GM21825 (cell line): ENCODE measurements around the gene KRT39.
"Not testable (repeated sequence)": the region's sequence is repeated elsewhere in the genome, so short reads cannot be mapped to it uniquely, and the experiment has no call there.

ENCODE experiments used
- ATAC-seq: cut with Tn5 transposase; IDR thresholded peaks from one replicate; pipeline ENCODE4 v1.9.1; 2021; ENCODE audit warnings: mild to moderate bottlenecking, moderate library complexity; ENCODE audit not compliant: unreplicated experiment

KRT39 gene

DNA sequence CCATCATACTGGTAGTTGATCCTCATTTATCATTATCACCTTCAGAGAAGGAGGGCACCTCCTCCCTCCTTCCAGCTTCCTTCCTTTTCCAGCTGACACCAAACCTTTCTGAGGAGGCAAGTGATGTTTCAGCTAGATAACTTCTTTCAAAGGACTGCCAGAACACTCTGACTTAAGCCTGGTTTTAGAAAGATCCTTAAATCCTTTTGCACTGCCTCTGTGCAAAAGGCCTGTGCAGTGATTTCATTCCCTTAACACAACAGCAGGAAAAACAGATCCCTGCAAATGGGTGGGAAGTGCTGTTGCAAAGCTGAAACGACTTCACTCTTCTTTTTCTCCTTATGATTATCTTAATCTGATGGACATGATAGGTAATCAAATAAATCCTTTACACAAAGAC is 22.2 kb downstream of the KRT39 start:
- ATAC-seq: no peak

DNA sequence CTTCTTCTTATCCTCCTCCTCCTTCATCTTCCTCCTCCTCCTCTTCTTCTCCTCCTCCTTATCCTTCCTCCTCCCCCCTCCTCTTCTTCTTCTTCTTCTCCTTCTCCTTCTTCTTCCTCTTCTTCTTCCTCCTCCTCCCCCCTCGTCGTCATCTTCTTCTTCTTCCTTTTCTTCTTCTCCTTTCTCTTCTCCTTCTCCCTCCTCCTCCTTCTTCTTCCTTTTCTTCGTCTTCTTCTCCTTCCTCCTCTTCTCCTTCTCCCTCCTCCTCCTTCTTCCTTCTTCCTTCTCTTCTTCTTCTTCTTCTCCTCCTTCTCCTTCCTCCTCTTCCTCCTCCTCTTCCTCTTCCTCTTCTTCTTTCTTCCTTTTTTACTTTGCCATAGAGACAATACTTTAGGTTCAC is 24.2 kb downstream of the KRT39 start:
- ATAC-seq: no peak

DNA sequence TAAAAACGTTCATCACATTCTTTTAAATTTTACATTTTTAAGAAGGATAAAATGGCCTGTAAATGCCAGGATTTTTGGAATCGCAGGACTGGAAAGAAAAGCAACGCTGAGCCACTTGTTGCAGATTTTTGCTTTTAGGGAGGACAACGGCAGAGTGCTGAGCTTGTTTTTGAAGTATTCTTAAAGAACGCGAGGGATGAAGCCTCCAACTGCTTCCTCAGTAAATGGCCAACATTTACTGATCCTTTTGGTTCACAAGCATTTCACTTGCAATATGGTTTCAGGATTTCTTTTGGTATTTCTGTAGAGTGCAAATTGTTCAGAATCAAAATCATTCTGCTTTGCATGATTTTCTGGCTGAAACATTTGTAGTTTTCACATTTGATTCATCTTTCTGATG is 26.5 kb downstream of the KRT39 start:
- ATAC-seq: no peak

DNA sequence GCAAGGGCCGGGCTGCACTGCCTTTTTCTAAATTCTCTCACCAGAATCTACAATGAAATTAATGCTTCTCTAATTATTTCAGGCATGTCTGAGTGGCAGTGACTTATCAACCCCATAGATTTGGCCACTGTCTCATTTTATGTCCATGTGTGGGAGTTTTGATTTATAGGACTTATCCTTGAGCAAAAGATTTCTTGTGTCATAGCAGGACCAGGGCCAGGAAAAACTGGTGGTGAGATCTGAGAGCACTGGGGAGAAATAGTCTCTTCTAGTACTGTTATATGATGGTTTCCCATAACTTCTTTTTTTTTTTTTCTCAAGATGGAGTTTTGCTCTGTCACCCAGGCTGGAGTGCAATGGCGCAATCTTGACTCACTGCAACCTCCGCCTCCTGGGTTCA is 27.8 kb downstream of the KRT39 start:
- ATAC-seq: no peak

DNA sequence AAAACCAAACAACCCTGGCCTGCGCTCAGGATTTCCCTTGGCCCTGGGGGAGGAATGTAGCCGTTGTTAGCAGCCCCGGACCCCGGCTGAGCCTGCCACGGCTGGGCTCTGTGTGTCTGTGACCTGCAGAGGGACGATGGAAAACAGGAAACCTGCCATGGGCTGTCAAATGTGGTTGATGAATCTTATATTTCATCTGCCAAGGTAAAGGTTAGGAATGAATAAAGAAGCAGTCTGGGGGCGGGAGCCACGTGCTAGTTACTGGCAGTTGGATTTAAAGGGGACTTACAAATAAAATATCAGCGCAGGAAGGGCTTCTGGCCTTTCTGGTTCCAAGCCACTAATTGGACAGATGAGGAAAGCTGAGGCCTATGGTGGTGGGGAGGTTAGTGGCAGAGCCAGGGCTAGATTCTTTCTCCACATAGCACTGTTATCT is 29.3 kb downstream of the KRT39 start, which contains the start of gene KRT23:
Gene KRT23 (minus strand): TSS at position 263 of the 436 bp plus-strand sequence. CDS start 1,043 bp downstream, outside the sequence.
- ATAC-seq: no peak

DNA sequence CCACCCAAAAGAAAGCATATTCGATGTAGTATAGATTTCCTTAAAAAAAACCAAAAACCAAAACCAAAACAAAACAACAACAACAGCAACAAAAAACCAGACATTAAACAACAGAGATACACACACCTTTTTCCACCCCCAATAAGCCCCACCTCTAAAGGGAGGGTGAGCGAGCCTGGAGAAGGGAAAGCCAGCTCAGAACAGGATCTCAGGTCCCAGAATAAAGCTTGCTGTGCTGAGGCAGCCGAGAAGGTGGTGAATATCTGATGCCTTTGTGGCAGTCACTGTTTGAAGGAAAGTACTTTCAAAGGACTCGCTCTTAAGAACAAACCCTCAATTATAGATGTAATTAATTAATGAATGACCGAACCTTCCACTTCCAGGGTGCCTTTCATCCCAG is 29.8 kb downstream of the KRT39 start:
- no peak for ATAC-seq

DNA sequence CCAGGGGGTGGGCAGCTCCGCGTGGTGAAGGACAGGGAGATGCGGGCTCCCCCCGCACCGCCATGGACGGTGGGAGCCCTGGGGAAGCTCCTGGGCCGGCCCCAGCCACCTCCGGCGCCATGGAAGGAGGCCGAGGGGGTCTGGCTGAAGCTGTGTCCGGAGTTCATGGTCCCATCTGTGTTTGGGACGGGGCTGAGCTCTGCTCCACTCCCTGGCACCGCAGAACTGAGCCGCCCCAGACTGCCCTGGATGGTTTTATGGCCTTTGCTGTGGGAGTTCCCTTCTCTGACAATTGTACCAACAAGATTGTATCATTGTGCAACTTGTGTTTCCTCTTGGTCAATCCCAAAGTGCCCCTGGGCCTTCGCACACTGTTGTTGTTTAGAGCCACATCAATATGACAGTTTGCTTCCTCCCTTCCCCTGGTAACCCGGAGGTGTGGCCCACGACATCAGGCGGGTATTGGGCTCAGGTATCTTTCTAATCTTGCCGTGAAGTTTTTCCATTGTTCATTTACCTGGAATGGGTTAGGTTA is 30.2 kb downstream of the KRT39 start:
- no peak for ATAC-seq

DNA sequence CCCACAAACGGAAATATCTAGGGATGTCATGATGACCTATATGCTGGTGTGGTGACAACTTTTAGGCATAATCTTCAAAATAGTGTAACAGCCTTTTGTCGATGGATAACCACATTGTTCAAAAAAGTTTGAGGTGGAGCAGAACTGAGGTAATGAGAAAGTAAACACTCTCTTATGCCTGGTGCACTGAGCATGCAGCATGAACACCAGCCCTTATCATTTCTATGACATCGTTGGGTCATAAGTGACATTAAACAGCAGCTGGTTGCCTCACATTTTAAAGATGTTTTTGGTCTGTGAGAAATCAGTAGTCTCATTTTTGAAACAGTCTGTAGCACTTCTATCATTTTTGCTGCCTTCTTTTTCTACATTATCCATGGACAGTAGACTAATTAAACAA is 31.1 kb downstream of the KRT39 start:
- ATAC-seq: no peak

DNA sequence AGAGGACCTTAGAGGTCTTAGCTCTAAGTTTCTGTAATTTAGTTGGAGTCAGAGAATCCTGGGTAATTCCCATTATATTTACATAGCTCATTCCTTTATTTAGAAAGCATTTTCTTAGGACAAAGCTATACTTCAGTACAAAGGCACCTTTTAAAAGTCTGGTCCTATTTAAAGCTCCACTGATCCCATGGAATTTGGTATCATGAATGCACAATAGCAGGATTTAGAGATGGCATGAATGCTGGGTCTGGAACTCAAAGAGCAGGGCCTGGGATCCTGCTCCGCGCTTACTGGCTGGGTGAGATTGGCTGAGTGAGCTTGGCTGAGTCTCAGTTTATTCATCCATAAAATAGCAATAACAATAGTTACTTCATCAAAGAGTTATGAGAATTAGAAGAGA is 34.1 kb downstream of the KRT39 start:
- no peak for ATAC-seq

DNA sequence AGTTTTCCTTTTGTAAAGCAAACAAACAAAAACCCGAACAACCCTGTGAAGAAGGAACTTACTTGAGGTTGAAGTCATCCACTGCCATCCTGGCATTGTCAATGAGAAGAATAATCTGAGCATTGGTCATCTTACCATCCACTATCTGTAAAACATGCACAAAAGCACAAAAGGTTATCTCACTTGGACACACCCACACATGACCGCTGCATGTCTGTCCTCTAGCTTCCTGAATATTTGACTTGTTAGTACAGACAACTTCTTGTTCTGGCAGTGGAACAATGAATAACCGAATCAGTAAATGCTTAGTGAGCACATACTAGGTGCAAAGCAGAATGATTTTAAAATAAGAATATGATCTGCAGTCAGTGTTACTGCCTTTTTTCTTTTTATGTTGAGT is 35.4 kb downstream of the KRT39 start:
- ATAC-seq: no peak

DNA sequence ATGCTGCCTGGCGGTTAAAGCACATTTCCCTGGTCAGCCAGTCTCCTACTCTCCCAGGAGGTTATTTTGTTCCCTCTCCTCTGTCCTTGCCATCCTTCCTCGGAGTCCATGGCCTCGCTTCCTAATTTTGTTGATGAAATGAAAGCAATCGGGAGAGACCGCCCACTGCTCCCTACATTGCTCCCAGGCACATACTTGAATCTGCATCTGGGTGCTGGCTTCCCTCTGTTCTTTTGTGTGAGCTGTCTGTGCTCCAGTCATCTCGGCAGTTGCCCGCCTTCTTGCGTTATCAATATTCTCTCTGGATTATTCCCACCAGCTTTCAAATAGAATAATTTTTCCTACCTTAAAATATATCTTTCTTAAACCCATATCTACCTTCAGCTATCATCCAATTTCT is 40.4 kb downstream of the KRT39 start:
- no peak for ATAC-seq

DNA sequence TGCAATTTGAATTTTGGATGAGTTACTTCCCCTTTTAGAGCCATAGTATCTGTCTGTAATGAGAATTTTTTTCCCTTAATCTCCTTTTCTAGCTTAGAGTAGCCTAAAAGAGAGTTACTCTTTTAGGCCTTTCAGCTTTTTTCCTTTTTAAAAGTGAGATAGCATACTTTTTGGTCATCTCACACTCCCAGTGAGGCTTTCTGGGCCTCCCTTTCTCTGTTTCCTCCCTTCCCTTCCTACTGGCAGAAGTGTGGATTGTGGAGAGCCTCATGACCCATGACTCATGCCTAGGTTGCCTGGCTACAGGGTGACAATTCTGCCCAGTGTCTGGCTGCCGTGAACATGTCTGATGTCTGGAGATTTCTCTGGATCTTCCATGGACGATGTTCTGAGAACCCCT is 44.5 kb downstream of the KRT39 start:
- ATAC-seq: no peak

DNA sequence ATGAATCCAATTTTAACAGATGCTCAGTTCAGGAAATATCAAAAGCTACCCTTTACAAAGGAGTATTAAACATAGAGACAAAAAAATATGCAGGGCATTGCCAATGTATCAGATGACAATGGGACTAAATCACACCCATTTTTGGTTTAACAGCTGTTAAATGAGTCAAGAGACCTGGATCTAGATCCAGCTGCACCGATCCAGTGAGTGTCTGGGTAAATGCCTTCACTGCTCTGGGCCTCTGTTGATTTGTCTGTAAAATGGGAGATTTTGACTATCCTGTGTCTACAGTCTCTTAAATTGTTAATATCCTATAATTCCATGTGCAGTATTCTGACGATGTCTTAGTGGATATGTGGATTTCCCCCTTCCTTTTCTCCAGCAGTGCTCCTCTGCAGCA is 45.7 kb downstream of the KRT39 start:
- ATAC-seq: no peak

DNA sequence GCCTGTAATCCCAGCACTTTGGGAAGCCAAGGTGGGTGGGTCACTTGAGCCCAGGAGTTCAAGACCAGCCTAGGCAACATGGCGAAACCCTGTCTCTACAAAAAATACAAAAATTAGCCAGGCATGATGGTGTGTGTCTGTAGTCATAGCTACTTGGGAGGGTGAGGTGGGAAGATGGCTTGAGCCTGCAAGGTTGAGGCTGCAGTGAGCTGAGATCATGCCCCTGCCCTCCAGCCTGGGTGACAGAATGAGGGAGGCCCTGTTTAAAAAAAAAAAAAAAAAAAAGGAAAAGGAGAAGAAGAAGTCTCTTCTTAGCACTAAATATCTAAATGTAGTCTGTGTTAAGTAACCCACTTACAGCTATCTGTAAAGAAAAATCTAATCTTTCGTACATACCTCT is 49.6 kb downstream of the KRT39 start:
- not testable (repeated sequence) for ATAC-seq

DNA sequence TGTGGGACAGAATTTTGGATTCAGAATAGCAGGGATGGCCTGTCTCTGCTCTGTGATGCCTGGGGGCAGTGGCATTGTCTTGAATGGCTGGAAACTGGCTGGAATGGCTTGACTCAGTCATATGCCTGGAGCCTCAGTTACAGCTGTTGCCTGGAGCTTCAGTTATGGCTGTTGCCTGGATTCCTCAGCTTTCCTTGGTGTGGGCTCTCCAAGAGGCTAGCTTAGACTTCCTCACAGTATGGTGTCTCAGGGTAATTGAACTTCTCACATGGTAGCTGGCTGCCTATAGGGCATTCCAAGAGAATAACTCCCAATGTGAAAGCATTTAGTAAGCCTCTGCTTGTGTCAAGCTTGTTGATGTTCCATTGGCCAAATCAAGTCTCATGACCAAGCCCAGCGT is 50.4 kb downstream of the KRT39 start:
- no peak for ATAC-seq

DNA sequence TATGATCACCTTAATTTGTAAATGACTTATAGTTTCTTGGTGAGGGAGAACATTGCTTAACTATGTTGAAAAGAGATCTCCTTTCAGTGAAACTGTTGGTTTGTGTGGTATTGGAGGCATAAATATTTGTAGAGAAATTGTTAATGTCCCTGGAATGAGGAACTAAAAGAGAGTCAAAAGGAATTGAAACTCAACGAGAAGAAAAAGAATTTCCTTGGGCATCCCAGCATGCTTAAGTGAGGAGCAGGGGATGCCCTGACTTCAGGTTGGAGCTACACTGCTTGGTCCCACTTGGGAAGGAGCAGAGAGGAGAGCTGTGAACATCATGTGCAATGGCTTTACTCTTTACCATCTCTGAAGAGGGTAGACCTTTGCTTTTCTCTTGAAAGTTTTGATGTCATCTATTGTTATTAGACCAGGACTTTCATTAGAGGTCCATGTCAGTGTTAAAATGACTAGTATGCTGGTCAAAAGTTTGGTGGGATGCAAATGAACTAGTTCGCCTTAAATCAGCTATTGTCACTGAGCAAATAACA is 51.0 kb downstream of the KRT39 start:
- ATAC-seq: no peak

DNA sequence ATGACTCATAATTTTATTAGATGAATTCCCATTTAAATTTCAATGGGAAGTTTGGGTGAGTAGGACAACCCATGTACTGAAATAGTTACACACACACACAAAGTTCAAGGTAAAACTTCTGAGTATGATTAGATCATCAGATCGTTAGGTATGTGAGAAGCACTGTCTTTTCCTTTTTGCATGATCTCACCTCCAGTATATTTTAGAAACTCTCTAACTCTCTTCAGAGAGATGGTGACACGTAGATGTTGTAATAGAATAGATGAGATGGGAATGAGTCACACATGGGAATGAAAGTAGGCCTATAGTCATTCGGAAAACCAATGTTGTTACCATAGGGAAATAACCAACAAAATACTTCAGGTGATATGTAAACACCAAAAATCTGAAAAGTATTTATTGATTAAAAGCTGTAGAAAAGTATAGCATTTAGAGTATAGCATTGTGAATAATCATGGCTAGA is 51.5 kb downstream of the KRT39 start:
- no peak for ATAC-seq

DNA sequence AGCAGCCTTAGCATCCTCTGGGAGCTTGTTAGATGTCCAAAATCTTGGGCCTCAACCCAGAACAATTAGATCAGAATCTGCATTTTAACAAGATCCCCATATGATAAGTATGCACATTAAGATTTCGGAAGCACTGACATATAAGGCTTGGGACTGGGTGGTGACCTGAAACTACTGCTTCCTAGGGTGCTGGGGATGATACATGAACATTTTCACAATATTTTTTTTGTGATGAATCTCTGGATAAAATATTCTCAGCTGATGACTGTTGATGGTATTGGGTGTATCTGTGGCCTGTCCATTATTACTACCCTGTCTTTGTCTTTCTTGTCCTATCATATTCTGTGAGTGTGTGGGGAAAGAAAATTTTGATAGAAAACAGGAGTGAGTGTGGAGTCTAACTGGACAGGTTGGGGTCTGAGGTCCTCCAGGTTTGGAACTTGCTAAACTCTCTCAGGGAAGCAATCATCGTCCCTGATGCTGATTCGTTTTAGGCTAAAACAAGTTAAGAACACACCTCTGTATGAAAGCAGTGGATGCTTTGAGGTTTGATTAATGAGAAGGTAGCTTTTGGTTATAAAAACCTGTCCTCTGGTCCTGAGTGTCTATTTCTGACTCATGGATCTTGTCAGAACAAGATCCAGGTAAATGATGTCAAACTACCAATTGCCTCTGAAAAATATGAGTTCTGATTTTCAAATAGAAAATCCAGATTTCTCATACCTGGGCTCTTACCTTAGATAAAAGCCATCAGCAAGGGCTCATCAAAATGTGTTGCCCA is 52.5 kb downstream of the KRT39 start:
- ATAC-seq: no peak

DNA sequence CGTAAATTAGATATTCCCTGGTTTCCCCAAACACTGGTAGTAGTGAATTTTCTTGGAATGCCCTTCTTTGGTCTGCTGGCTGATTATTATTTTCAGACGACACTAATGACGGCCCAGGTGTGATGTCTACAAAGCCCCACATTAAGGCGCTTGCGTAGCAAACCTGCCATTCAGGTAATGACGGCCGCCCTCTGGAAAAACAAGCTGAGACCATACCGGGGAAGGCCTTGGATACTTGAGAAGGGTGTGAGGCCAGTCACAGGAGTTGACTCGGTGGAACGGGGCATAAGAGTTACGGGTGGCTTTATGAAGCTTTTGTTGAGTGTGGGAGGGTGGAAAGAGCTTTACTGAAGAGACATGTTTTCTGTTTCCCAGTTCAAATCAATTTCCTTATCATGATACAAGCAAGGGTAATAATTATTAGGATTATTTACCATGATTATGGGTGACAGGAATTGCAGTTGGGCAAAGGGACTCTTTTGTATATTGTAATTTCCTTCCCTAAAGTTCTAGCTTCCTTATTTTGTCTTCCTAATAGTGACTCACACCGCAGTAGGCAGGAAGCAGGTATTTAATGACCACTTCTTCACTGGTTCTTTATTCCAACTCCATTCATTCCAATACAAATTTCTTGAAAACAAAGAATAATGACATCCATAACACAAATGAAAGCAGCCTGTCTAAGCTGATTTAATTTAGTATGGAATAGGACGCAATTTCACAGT is 54.1 kb downstream of the KRT39 start:
- ATAC-seq: no peak

DNA sequence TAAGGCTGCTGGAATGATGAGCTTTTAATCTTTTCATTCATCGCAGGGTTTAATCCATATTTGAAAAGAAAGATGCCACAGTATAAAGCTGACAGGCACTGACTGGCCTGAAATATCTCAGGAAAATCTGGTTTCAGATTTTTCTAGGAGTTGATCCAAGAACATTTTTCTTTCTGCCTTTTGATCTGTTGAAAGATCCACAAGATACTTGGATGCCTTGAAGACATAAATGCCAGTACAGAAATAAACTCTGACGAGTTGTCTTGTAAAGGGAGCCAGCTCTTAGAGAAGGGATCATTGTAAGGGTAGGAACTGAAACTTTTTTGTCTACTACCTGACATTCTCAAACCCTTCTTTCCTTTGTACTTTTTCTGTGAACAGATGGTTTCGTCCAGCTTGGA is 56.3 kb downstream of the KRT39 start:
- no peak for ATAC-seq

DNA sequence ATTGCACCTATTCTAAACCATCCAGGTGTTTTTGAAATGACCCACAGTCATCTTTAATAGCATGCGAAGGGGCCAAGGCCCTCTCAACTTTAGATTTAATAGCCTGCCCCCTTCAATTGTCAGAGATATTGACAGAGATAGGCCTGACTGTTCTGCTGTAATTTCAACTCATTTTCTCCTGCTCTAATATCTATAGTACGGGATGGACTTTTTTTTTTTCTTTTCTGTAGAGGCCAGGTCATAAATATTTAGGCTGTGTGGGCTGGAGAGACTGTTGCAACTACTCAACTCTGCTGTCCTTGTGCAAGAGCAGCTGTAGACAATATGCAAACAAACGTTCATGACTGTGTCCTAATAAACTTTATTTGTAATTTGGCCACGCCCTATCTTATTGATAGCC is 57.0 kb downstream of the KRT39 start:
- no peak for ATAC-seq

DNA sequence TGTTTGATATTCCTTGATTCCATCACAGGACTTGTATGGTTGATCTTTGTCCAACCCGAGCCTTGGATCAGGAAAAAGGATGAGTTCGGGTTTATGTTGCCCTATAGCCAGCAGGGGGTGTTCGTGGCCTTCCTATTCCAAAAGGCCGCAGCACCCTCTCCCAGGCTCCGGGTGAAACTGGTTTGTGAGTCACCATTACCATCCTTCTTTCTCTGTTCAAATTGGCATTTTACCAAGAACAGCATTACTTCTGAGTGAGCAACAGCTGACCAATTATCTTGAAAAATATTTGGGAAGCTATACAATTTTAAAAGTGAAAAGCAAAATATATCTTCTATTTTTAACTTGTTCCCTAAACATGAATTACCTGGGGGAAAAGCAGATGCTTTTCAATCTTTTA is 57.4 kb downstream of the KRT39 start:
- no peak for ATAC-seq
